GM19463 (cell line): Measurements from ENCODE around the gene RBP3.

Experiments used
- ATAC-seq: cut with Tn5 transposase; IDR thresholded peaks from one replicate; pipeline ENCODE4 v1.9.1; 2021; ENCODE audit warnings: mild to moderate bottlenecking, moderate library complexity; ENCODE audit not compliant: unreplicated experiment

RBP3 gene

DNA sequence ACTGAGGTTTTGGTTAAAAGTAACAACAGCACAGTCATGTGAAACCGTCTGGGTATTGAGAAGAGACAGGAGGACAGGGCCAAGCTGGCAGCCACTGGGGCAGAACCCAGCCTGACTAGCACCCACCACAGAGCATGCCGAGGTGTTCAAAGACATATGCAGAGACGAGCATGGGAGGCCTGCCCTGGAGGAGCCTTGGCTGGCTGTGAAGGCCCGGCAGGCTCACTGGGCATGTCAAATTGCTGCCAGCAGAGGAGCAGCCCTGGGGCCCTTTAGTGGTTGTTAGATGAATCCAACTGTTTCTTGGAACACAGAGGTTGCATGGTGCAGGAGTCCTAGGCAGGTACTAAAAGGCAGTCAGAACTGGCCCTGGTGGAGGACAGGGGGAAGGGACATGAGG is 30.9 kb upstream of the RBP3 start:
- no peak for ATAC-seq

DNA sequence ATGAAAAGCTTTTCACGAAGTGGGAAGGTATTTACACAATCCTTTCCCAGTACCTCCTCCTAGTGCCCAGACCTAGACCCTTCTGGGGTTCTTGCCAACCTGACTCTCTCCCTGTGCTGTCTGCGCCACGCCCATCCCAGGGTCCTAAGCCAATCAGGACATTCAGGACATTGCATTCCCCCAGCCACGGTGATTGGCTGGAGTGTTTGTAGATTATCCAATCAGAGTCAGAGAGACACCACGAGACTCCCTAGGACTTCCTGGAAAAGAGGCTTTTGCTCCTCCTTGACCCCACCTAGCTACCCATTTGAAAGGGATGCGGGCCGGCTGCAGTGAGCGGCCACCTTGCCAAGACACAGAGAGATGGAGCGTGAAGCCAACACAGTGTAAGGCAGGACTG is 29.5 kb upstream of the RBP3 start:
- no peak for ATAC-seq

DNA sequence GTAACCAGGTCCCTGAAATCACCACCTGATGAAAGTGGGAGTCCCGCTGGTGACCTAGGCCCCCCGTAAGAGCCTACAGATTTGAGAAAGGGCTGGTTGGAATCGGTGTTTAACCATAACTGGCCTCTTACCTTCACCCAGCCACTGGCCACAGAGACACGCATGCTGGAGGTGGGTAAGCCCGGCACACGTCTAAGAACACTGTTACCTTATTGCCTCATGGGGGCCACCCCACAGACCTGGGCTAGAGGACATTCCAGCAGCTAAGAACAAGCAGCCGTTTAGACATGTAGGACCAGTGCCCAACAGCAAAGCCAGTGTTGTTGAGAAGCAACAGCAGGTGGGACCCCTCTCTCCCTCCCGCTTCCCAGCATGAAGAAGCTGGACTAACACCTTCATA is 28.4 kb upstream of the RBP3 start:
- ATAC-seq, result no peak

DNA sequence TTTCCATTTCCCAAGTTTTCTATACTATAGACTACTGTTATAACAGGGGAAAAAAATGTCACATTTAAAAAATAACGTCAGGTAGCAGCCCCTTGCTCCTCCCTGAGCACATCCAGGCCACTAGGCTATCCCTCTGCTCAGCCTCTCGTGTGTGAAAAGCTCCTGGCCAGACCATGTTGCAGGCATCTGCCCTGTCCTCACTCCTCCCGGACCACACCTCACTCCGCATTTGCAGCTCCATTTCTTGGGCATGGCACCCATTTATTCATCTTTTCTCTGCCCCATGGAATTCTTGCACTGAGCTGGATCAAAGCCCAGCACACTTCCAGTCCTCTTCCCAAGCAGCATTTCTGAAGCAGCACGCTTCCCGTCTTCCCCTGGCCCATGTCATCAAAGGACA is 27.4 kb upstream of the RBP3 start:
- no peak for ATAC-seq

DNA sequence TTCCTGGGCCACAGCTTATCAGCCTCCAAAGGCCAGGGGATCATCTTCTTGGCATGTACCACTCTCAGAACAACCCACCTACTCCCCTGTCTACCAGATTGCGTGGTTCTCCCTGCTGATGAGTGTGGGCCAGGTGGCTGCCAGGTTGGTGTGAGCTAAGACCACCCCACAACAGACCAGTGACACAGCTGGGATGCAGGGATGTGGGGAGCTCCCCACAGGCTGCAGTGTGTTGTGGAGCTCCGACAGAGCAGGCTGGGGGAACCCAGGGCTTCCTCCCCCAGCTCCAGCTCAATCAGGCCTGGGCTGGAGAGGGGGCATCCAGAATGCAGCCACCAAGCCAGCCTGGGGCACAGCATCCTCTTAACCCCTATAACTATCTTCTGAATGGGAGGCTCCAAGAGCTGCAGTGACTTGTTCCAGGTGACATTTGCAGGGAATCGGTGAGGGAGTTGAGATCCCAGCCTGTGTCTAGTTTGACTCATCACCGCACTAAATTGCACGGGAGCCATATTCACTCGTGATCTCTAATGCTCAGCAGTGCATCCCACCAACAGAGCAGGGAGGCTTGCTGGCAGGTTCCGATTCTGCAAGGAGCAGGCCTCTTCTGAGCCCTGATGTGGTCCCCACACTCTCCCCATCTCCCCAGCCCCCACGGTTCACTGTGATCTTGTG is 26.5 kb upstream of the RBP3 start:
- ATAC-seq, result no peak

DNA sequence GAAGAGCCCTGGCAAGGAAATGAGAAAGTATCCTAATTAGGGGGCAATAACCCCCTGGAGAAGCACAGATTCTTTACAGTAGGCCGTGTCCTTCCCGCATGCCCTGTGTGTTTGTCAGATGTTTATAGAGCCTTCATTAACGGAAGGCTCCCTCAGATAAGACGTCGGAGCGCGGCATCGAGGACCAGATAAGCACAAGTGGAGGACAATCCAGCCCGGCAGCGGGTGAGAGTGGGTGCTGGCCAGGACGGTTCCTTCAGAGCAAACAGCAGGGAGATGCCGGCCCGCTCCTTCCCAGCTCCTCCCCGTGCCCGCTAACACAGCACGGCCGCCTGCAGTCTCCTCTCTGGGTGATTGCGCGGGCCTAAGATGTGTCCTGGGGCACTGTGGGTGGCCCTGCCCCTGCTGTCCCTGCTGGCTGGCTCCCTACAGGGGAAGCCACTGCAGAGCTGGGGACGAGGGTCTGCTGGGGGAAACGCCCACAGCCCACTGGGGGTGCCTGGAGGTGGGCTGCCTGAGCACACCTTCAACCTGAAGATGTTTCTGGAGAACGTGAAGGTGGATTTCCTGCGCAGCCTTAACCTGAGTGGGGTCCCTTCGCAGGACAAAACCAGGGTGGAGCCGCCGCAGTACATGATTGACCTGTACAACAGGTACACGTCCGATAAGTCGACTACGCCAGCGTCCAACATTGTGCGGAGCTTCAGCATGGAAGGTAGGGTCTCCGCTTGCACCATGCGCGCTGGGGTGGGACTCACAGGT is 25.7 kb upstream of the RBP3 start, which contains the start of gene GDF2:
GDF2 (plus strand) TSS at position 155 of the 762 bp plus-strand sequence; CDS start at position 370, 215 bp downstream.
- ATAC-seq, result no peak

DNA sequence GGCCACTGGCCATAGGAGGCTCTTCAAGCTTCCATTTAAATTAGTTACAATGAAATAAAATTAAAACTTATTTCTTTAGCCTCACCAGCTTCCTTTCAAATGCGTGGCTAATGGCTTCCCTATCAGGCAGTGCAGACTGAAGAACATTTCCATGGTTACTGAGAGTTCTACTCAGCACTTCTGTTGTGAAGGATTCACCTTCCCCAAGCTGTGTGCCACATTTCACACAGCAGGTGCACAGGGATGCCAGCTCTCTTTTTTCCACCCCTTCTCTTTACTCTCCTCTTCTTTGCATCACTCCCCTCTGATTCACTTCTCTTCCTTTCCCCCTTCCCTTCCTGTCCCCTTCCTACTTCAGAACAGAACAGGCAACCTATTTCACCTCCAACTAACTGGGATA is 25.1 kb upstream of the RBP3 start:
- ATAC-seq, result no peak

DNA sequence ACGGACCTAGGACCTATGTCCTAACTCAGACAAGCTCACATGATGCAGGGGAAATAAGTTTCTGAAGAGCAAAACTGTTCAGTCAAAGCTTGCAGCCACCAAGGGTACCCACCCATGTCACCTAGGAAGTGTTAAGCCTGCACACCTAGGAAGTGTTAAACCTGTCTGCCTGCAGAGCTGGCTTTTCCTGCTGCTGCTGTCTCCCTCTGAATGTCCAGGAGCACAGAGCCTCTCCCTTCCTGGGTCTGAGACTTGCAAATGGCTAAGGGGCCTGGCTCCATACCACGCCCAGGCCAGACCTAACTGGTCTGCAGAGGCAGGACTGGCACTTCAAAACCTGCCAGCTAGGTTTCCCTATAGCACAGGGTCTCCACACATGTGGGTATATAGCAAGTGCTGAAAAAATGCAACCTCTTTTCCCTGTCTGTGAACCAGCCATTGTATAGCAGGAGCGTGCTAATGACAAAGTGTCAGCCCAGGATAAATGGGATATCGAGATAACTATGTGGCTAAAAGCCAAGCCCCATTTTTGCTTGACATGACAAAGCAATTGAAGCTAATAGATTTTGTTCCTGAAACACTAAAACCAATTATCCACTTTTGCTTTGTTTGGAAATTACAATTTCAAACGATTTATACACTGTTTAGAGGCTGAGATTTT is 24.4 kb upstream of the RBP3 start:
- no peak for ATAC-seq

DNA sequence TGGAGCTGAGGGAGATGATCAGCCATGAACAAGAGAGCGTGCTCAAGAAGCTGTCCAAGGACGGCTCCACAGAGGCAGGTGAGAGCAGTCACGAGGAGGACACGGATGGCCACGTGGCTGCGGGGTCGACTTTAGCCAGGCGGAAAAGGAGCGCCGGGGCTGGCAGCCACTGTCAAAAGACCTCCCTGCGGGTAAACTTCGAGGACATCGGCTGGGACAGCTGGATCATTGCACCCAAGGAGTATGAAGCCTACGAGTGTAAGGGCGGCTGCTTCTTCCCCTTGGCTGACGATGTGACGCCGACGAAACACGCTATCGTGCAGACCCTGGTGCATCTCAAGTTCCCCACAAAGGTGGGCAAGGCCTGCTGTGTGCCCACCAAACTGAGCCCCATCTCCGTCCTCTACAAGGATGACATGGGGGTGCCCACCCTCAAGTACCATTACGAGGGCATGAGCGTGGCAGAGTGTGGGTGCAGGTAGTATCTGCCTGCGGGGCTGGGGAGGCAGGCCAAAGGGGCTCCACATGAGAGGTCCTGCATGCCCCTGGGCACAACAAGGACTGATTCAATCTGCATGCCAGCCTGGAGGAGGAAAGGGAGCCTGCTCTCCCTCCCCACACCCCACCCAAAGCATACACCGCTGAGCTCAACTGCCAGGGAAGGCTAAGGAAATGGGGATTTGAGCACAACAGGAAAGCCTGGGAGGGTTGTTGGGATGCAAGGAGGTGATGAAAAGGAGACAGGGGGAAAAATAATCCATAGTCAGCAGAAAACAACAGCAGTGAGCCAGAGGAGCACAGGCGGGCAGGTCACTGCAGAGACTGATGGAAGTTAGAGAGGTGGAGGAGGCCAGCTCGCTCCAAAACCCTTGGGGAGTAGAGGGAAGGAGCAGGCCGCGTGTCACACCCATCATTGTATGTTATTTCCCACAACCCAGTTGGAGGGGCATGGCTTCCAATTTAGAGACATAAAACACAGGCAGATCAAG is 22.6 kb upstream of the RBP3 start:
- no peak for ATAC-seq

DNA sequence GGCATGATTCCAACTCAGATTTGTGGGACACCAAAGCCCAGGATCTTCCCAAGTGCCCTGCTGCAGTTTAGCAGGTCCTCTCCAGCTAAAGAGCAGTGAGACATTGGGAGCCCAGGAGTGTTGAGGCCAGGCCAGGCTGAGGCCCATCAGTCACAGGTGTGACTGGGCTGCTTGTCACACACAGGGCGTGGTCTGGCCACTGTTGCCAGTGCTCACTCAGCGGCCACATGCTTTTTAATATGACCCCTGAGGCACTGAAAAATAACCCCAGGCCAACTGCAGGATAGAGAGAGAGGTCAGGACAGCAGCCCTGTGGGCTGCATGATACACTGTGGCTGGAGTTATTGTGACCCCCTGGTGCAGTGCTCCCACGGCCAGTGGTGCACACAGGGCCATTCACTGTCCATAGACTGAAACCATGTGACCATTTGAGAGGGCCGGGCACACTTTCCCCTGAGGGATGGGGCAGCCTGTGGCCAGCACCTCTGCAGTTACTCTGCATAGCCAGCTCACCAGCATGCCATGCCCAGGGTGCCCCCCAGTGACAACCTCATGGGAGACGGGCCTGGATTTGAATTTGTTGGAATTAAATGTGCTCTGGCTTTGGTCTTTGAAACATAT is 21.7 kb upstream of the RBP3 start:
- no peak for ATAC-seq

DNA sequence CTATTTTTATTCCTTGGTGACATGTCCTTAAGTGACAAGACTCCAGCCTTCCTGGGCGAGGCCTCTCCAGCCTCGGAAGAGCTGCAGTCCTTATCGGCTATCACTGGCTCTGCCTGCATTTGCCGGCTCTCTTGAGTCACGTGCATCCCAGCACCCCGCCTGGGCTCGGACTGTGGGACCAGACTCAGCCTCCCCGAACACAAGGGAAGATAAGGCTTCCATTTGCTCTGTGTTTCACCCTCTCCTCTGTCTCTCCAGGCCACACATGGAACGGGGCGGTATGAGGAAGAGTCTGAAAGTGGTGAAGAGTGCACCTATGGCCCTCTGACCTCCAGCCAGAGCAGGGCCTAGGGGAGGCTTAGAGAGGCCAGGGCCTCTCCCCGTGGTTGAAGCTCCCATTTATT is 21.2 kb upstream of the RBP3 start:
- no peak for ATAC-seq

DNA sequence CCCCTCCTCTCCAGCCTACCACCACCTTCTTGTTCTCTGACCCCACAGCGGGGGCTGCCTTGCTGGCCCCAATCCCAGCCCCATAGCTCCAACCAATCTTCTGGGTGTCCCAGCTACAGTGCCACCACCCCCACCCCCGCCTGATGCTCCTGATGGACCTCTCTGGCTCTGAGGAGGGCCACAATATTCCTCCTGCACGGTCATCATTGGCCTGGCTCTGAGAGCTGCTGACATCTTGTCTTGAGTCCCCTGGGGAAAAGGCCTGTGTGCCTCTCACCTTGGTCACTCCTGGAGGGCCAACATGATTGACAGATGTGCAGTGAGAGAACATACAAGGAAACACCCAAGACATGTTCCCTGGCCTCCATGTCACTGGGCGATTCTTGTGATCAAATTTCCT is 18.3 kb upstream of the RBP3 start:
- ATAC-seq, result no peak

DNA sequence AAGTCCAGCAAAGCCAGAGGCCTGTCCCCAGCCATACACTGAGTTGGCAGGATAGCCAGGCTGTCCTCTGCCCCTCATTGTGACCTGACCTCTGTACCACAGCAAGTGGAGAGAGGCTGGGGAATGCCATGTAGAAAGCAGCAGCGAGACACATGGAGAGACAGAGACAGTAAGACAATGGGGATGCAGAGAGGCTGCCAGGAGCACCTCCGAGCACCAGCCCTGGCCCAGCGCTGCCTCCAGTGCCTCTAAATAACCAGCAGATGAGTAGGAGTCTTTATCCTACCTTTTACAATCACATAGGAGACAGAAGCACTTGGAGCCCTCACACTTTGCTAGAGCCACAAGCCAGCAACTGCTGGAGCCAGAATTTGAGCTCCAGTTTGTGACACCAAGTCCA is 17.8 kb upstream of the RBP3 start:
- ATAC-seq, result no peak

DNA sequence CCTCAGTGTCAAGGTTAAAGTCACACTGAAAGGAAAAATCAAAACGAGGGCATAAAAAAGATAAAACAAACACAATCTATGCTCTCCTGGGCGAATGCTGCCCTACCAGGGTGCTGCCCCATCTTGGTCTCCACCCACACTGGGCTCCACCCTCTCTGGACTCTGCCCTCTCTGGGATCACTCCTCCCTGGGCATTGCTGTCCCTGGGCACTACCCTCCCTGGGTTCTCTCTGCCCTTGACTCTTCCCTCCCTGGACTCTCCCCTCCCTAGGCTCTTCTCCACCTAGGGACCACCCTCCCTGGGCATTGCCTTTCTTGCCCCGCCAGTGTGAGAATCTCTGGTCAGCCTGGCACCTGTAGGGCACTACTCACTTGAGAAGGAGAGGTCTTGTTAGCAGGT is 17.4 kb upstream of the RBP3 start:
- ATAC-seq, result no peak

DNA sequence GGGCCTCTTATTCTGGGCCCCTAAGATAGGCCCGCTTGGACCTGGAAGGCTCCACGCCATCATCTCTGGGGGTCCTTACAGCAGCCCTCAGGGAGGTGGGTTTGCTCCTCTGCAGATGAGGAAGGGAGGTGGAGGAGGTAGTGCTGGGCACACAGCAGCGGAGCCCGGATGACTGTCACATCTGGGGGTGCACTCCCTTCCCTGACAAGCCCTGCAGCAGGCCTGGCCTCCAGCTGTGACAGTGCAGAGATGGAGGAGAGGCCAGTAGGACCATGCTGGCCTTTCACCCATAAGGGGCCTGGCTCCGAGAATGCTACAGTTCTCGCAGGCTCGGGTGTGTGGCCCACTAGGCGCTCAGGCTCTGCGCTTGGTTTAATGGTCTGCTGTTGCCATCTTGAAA is 16.7 kb upstream of the RBP3 start:
- ATAC-seq, result no peak

DNA sequence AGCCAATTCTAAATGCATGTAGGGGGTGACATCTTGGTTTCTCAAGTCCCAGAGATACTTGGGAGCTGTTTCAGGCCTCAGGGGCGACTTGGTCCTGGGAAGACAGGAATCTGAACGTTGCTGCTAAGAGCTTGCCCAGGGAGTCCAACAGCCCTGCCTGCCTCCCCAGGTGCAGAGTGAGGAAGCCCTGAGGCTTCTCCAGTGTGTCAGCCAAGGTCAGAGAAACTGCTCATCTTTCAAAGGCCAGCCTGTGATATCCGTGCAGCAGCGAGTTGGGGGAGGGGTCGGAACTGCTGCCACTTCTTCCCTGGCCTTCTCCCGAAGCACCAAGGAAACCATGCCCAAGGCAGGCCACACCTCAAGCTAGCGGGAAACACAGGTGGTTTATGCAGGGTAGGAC is 16.2 kb upstream of the RBP3 start:
- no peak for ATAC-seq

DNA sequence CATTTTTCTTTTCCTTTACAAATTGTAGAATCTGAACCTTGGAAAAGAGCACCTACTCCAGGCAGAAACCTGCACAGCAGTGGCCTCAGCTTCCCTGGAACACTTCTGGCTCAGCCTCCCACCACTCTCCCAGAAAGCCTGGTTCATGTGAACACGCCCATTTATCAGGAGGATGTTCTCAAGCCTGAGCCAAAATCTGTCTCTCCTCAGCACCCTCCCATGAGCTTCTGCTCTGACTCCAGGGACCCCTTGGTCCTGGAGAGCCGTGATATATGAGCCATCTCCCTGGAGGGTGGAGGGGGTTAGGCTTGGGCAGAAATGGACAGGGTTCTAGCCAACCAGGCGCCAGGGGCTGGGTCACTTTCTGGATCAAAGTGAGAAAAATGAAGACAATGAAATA is 15.8 kb upstream of the RBP3 start:
- ATAC-seq, result no peak

DNA sequence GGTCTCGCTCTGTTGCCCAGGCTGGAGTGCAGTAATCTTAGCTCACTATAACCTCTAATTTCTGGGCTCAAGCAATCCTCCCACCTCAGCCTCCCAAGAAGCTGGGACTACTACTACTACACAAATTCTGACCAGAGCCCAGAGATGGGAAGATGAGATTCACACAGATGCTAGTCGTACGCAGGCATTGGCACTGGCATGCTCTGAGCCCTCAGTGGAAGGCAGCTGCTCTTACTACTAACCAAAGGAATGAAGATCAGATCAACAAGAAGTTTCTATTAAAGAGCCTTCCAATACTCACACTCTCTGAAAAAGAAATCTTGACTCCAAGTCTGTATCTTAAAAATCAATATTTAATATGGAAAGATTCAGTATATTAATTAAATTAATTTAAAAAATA is 15.2 kb upstream of the RBP3 start:
- ATAC-seq, result no peak

DNA sequence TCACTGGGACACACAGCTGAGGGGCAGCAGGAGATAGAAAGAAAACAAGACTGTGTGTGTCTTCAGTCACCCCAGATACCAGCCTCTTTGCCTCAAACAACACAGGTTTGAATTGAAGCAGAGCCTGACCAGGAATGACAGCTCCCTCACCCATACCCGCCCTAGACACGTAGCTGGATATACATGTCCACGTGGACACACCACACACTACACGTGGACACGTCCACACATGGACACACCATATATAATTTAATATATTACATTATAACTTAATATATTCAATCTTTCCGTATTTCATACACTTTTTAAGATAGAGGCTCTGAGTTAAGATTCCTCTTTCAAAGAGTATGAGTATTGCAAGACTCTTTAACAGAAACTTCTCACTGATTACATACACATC is 14.6 kb upstream of the RBP3 start:
- ATAC-seq, result no peak

DNA sequence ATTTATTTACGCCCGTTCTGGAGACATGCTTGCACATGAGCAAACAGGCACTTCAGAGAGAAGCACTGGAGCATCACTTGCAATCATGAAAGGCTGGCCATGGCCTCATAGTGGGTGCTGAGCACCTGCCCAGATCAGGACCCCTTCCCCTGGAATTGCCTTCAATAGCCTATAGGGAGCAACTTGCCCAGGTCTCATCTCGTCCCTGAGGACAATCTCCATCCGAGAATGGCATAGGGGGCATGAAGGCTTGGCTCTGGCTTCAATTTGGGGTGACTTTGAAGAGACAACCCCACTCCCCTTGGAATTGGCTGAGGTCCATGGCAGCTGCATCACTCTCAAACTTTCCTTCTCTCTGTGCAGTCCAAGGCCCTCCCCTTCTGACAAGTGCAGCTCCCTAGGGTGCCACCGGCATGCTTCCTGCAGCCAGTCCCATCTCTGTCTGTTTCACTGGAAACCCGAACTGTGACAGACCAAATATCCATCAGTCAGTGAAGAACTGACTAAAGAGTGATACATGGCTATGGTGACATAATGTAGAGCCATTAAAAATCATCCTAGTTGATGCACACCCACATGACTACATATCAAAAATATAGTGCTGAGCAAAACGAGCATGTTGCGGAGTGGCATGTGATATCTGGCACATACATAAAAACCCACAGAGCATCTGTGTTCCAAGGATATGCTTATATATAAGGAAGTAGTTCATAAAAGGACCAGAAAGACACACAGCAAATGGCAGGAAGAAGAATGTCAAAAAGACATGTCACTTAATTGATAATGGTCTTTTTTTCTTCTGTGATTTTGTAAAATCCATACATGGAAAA is 13.5 kb upstream of the RBP3 start:
- ATAC-seq, result no peak
